Gastroesophageal sphincter (tissue), 3 donors: Measurements from ENCODE around the gene TMOD1.

ENCODE experiments used
- CTCF ChIP-seq, 4 experiments: fragments of 200-600 bp in 2 of 4; fragments of 450-650 bp in 2 of 4; sonication (generic) in 1 of 4; IDR thresholded peaks; one replicate each; pipeline ENCODE4 v1.5.1; 2017 to 2019; ENCODE audit warnings: antibody characterized with exemption in 4 of 4, mild to moderate bottlenecking in 2 of 4, moderate library complexity in 2 of 4
- POLR2A ChIP-seq, 2 donors: fragments of 450-650 bp; IDR thresholded peaks; one replicate each; pipeline ENCODE4 v1.6.1; 2017; ENCODE audit warnings: antibody characterized with exemption in 2 of 2, mild to moderate bottlenecking in 2 of 2, moderate library complexity in 1 of 2
- POLR2AphosphoS5 ChIP-seq: sonication (generic); formaldehyde crosslinking; IDR thresholded peaks from one replicate; pipeline ENCODE4 v1.6.1; 2017; ENCODE audit warnings: antibody characterized with exemption

- TF ChIP-seq CTCF (IDR thresholded peaks at IDR 0.05) (no peak), POLR2A (IDR thresholded peaks at IDR 0.05) (no peak), POLR2AphosphoS5 (no peak)
These were observed 47.5 kb downstream of the TMOD1 start for GRCh38 chr9:97548819-97549540.
